Uterus (tissue), 4 donors: ENCODE data around the gene BEND7. TPM values are rescaled to one million over a fixed set of nuclear protein-coding genes. Genes with fewer than 3 reads are reported as not detected.

Source experiments
- DNase-seq, 2 donors: peaks; one replicate each; pipeline ENCODE4 v3.0.0-alpha.2; 2019 to 2020
- H3K27ac ChIP-seq, 2 donors: fragments of 200-600 bp; sonication (generic); 1 replicate in 1 of 2; 2 replicates in 1 of 2; pipeline ENCODE4 v1.5.1; 2016 to 2018
- H3K27me3 ChIP-seq, 2 donors: fragments of 200-600 bp; sonication (generic); one replicate each; pipeline ENCODE4 v1.5.1; 2018 to 2019; ENCODE audit warnings: control low read depth in 1 of 2
- H3K36me3 ChIP-seq, 2 donors: fragments of 200-600 bp; sonication (generic); one replicate each; pipeline ENCODE4 v1.5.1; 2019; ENCODE audit warnings: control low read depth in 1 of 2
- H3K4me1 ChIP-seq, 2 donors: fragments of 200-600 bp; sonication (generic); one replicate each; pipeline ENCODE4 v1.5.1; 2018 to 2019; ENCODE audit warnings: control low read depth in 1 of 2
- H3K4me3 ChIP-seq, 2 donors: fragments of 200-600 bp; sonication (generic); 1 replicate in 1 of 2; 2 replicates in 1 of 2; pipeline ENCODE4 v1.5.1; 2018 to 2019; ENCODE audit warnings: mild to moderate bottlenecking in 1 of 2
- H3K9me3 ChIP-seq, 2 donors: fragments of 200-600 bp; sonication (generic); one replicate each; pipeline ENCODE4 v1.5.1; 2019; ENCODE audit warnings: control low read depth in 1 of 2
- CTCF ChIP-seq, 4 experiments: fragments of 200-600 bp in 2 of 4; fragments of 450-650 bp in 2 of 4; sonication (generic) in 2 of 4; IDR thresholded peaks; one replicate each; pipeline ENCODE4 v1.5.1; 2016 to 2019; ENCODE audit warnings: antibody characterized with exemption in 4 of 4, mild to moderate bottlenecking in 2 of 4, moderate library complexity in 1 of 4
- POLR2A ChIP-seq, 2 donors: fragments of 450-650 bp; IDR thresholded peaks; one replicate each; pipeline ENCODE4 v1.6.1; 2016; ENCODE audit warnings: antibody characterized with exemption in 2 of 2, mild to moderate bottlenecking in 1 of 2, moderate library complexity in 1 of 2
- intact Hi-C: fragments of 100-400 bp; cut with DNase I; formaldehyde crosslinking; loops from one replicate; pipeline ENCODE4 v1.15.1; 2023; ENCODE audit warnings: low total_unique reads
- total RNA-seq, 4 donors: library from RNA; depleted of rRNA in 3 of 4; stranded (reverse); fragments of >200 nt in 3 of 4; gene quantifications; one replicate each; pipeline versions ENCODE4 v1.1.0 to v1.2.4, GENCODE V29; 2014 to 2023
- donor health status: DM: yes; HTN: yes; CAD: no.

The BEND7 gene
- total RNA-seq, 4 donors from 2014 or later = 3.3 to 32.7 (median 11.9) TPM

GRCh38 chr10:13402021-13402420 is 126.8 kb downstream of the BEND7 start:
- intact Hi-C loops = no loop called here
- TF ChIP-seq CTCF (IDR thresholded peaks at IDR 0.05) (no peak), POLR2A (IDR thresholded peaks at IDR 0.05) (no peak)
- Histone ChIP-seq H3K4me3 (no peak overlapping the region), H3K27ac (no peak overlapping the region), H3K9me3 (no peaks in the 10 kb centered on the region), H3K36me3 (no peaks in the 10 kb centered on the region), H3K4me1 (no peaks in the 10 kb centered on the region), H3K27me3 (no peaks in the 10 kb centered on the region)
- no peak for DNase-seq

GRCh38 chr10:13401142-13401541 is 127.7 kb downstream of the BEND7 start:
- no peaks in the 10 kb centered on the region for H3K36me3 ChIP-seq
- no peak overlapping the region for H3K27ac ChIP-seq
- no peaks in the 10 kb centered on the region for H3K9me3 ChIP-seq
- no peak for DNase-seq
- TF ChIP-seq CTCF (IDR thresholded peaks at IDR 0.05) (no peak), POLR2A (IDR thresholded peaks at IDR 0.05) (no peak)
- H3K27me3 ChIP-seq = no peaks in the 10 kb centered on the region
- no peak overlapping the region for H3K4me3 ChIP-seq
- no peaks in the 10 kb centered on the region for H3K4me1 ChIP-seq
- intact Hi-C loops = no loop called here

- no peaks in the 10 kb centered on the region for H3K4me1 ChIP-seq
- H3K4me3 ChIP-seq = no peak overlapping the region
- no peak for DNase-seq
- H3K9me3 ChIP-seq = no peaks in the 10 kb centered on the region
- H3K27ac ChIP-seq = no peak overlapping the region
- no peaks in the 10 kb centered on the region for H3K27me3 ChIP-seq
- H3K36me3 ChIP-seq = no peaks in the 10 kb centered on the region
- intact Hi-C loops = no loop called here
- TF ChIP-seq CTCF (IDR thresholded peaks at IDR 0.05) = no peak
- TF ChIP-seq POLR2A (IDR thresholded peaks at IDR 0.05) = no peak
These were observed 128.4 kb downstream of the BEND7 start for GRCh38 chr10:13400196-13400965.

- no peak overlapping the region for H3K27ac ChIP-seq
- no peaks in the 10 kb centered on the region for H3K4me1 ChIP-seq
- TF ChIP-seq POLR2A (IDR thresholded peaks at IDR 0.05) = no peak
- TF ChIP-seq CTCF (IDR thresholded peaks at IDR 0.05) = no peak
- H3K27me3 ChIP-seq = no peaks in the 10 kb centered on the region
- H3K9me3 ChIP-seq = no peaks in the 10 kb centered on the region
- no peak overlapping the region for H3K4me3 ChIP-seq
- DNase-seq = no peak
- H3K36me3 ChIP-seq = no peaks in the 10 kb centered on the region
- intact Hi-C loops = no loop called here
These were observed 129.1 kb downstream of the BEND7 start for GRCh38 chr10:13399752-13400151.

GRCh38 chr10:13399236-13399635 is 129.6 kb downstream of the BEND7 start:
- no peak for DNase-seq
- no peaks in the 10 kb centered on the region for H3K36me3 ChIP-seq
- intact Hi-C loops = no loop called here
- H3K4me3 ChIP-seq = no peak overlapping the region
- TF ChIP-seq POLR2A (IDR thresholded peaks at IDR 0.05) (no peak), CTCF (IDR thresholded peaks at IDR 0.05) (no peak)
- H3K4me1 ChIP-seq = no peaks in the 10 kb centered on the region
- no peak overlapping the region for H3K27ac ChIP-seq
- no peaks in the 10 kb centered on the region for H3K27me3 ChIP-seq
- no peaks in the 10 kb centered on the region for H3K9me3 ChIP-seq
